Amygdala (tissue), 56 donors: ENCODE measurements around the gene DHX16.
"Not testable (repeated sequence)": the region's sequence is repeated elsewhere in the genome, so short reads cannot be mapped to it uniquely, and the experiment has no call there.

Experiments
- DNase-seq, 56 donors: peaks; one replicate each; lab custom pipeline; 2025; lab: John Stamatoyannopoulos, UW

DHX16 gene

GRCh38 chr6:30682143-30683117 is 9.6 kb upstream of the DHX16 start:
- DNase-seq: peak in 38 of 56 donors; percentile 9 to 68 (median 34)

DNA sequence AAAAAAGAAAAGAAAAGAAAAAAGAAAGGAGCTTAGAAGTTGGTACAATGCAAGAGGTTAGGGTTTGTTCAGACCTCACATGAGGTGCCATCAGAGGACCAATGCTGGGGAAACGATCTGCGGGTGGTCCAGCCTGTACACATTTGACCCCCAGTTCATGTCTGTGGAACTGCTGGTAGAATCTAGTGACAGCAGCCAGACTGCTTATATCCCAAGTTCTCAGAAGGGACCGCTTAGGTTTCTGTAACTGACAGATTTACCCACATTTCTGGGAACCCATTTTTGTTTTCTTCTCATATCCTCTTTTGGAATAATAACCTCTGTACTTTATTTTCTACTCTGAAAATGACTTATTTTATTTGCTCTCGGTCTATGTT is 8.9 kb upstream of the DHX16 start:
- DNase-seq: no peak

- DNase-seq: no peak
Observed at GRCh38 chr6:30679765-30680535, 7.1 kb upstream of the DHX16 start.

DNA sequence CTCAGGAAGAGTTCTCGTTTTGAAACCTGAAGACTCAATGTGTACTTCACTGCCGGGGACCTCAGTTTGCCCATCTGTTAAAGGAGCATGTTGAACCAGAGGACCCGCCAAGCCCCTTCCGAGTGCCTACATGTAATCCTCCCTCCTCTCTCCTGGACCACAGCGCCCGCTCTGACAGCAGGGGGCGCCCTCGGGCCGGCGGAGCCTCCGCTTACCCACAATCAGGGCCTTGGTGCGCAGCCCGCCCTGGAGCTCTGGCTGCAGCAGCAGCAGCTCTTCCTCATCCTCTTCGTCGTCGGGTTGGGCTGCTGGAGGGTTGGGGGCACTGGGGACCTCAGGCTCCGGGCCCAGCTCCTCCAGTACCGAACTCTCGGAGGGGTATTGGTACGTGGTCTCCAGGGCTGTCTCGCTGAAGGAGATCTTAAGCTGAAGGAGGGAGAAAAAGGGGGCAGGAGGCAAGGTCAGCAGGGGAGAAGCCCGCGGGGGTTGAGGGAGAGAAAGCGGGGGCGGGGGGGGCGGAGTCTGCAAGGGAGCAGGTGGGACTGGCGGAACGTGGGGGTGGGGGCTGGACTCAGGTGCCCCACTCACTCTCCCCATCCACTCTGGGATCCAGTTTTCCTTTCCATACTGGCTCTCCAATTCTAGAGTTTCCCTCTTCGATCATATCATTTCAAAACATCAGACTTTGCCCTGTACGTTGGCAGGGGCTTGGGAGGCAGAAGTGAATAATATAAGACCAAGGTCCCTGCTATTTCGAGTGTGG is 6.3 kb upstream of the DHX16 start:
- DNase-seq: peak in 53 of 56 donors; percentile 6 to 92 (median 64)

DNA sequence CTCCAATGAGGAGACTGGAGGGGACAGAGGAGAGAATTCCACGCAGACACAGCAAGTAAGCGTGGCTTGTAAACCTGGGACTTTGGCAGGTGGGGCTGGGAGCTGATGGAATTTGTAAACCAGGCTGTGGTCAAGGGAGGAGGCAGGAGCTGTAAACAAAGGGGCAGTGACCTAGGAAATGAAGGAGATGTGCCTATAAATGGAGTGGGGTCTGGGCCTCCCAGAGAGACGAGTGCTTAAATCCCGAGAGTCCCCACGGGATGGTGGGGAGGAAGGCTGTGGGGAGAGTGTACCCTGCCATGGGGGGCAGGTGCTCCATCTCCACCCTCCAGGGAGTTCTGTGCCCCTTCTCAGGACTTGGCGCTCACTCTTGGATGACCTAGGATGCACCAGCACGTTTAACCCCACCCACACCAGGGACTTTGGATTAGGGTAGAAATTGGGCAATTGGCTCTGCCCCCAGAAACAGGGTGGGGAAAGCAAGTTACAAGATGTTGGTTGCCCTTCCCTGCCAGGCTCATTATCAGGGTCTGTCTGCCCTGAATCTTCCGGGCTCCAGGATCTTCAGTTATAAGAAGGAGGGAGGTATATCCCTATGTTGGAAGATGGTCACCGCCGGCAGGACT is 4.0 kb upstream of the DHX16 start:
- DNase-seq: no peak

- DNase-seq: no peak
Observed at GRCh38 chr6:30670760-30671527, 1.9 kb downstream of the DHX16 start.

- not testable (repeated sequence) for DNase-seq
Observed at GRCh38 chr6:30666300-30666699, 6.5 kb downstream of the DHX16 start.

DNA sequence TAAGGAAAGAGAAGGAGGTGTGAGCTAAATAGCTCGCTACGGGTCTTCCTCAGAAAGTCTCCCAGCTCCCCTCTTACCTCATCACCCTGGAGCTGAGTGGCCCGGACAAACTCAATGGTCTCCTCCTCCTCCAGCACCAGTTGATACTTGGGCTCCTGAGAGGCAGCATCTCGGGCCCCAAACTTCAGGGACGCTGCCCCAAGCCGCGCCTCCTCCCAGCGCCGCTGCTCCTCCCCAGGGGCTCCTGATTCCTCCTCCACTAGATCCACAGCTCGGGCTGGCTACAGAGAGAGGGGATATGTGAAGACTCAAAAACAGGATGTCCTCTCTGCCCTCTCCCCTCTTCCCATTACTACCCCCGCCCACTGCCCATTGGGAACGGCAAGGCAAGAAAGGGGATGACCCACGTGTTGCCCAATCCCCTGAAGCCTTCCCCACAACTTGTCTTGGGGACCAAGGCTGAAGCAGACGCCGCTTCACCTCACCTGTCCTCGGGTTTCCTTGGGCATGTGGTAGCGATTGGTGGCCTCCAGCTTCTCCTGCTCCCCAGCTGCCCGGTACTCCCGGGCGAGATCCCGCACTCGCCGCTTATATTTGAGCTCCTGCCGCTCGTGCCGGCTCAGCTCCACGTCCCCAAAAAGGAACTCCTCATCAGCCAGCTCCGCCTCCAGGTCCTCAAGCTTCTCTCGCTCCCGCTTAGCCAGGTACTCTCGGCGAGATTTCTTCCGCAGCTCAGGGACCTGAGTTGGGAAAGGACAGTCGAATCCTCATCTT is 7.6 kb downstream of the DHX16 start:
- DNase-seq: no peak

DNA sequence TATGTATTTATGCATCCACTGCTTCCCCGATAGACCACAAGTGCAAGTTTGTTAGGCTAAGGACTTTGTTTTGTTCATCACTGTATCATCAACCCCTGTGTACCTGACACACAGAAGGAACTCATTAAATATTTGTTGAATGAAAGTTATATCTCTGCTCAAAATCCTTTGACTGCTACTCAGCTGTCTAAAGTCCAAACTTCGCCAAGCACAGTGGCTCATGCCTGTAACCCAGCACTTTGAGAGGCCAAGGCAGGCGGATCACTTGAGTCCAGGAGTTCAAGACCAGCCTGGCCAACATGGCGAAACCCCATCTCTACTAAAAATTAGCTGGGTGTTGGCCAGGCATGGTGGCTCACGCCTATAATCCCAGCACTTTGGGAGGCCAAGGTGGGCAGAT is 14.9 kb downstream of the DHX16 start:
- DNase-seq: not testable (repeated sequence)

GRCh38 chr6:30657454-30657853 is 15.4 kb downstream of the DHX16 start:
- DNase-seq: no peak

DNA sequence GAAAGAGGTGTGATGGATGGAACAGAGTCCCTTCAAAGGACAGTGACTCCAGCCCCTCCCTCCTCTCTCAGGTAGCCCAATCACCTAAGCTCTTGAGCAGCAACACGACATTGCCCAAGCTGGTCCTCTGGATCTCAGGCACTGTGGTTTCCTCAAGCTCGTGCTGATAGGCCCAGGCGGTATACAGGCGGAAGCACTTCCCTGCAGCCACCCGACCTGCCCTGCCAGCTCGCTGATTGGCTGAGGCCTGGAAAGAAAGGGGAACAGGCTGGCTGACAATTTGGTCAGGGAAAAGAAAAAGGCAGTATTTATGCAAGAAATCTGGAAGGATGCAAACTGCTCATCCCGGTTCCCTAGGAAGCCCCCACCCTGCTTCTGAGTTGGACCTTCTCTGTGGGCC is 16.3 kb downstream of the DHX16 start:
- peak in 4 of 56 donors; percentile 4 to 14 (median 9) for DNase-seq

DNA sequence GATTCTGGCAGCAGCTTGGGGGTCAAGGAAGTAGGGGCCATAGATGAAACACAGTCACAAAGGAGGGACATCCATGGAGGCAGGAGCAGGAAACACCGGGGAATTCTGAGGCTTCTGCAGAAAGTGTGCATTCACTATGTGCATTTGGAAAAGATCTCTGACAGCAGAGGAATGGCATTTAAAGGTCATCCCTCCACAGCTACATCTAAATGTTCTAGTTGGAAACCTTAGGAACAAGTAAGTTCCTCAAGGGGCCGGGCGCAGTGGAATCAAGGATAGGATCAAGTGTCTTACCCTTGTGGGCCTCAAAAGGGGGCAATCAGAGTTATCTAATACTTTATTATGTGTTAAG is 17.1 kb downstream of the DHX16 start:
- no peak for DNase-seq

- no peak for DNase-seq
Observed at GRCh38 chr6:30654798-30655742, 17.7 kb downstream of the DHX16 start.

- DNase-seq: no peak
Observed at GRCh38 chr6:30651143-30651542, 21.7 kb downstream of the DHX16 start.

- DNase-seq: peak in 49 of 56 donors; percentile 24 to 92 (median 71)
Observed at GRCh38 chr6:30647242-30648116, 25.3 kb downstream of the DHX16 start.

DNA sequence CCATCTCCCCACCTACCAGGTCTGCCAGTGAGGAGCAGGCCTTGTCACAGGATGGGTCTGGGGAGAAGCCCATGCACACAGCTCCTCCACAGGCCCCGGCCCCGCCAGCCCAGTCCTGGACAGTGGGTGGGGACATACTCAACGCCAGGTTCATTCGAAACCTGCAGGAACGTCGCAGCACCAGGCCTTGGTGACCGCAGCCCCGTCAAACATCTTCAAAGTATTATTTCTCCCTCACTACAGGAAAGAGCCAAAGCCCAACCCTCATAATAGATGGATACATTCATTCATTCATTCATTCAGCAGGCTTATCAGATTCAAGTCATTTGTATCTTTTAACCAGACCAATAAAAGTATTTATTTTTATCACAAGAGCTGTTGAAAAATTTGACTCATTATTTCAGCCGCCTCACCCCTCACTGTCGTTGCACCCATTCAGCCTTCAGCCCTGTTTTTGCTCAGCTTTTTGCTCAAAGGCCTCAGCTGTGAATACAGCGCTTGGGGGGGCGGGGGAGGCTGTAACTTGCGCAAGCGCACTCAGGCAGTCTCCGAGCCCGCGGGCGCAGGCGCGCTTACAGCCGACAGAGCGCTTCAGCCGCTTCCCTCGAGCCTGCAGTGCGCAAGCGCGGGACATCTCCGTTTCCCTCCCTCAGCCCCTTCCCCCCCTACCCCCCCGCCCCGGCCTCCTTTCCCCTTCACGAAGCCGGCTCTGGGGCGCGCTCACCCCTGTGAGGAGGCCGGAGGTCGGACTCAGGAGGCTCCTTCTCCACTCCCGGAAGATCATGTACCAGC is 26.2 kb downstream of the DHX16 start, which contains the start of gene C6orf136:
TSS of gene C6orf136 (plus strand) at position 684 of the 792 bp plus-strand sequence. CDS start at position 783, 99 bp downstream.
- peak; percentile 42 to 97 (median 87) for DNase-seq
